ENCODE results near the gene ACVR1C.
"Not testable (repeated sequence)": the region's sequence is repeated elsewhere in the genome, so short reads cannot be mapped to it uniquely, and the experiment has no call there.

Gene ACVR1C

GRCh38 chr2:157572725-157573124 lies 55.9 kb downstream of the ACVR1C start:
- peak; percentile 8 for DNase-seq (ENCODE audit: low spot score)

- DNase-seq (ENCODE audit: low spot score) = not testable (repeated sequence)
These were observed 62.0 kb downstream of the ACVR1C start for GRCh38 chr2:157566623-157567022.

DNA sequence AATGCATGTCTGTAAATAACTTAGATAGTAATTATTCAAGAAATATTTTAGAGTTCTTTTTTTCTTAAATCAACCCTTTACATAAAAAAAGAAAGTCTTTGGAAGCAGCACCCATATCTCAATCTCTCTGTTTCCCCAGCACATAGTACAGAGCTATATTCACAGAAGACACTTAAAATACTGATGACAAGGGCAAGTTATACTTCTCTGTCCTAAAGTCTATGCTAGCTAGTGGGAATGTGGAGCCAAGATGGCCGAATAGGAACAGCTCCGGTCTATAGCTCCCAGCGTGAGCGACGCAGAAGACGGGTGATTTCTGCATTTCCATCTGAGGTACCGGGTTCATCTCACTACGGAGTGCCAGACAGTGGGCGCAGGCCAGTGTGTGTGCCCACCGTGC lies 62.6 kb downstream of the ACVR1C start:
- DNase-seq (ENCODE audit: low spot score) = not testable (repeated sequence)

GRCh38 chr2:157565550-157565949 lies 63.1 kb downstream of the ACVR1C start:
- no peak for DNase-seq (ENCODE audit: low spot score)

GRCh38 chr2:157559890-157560289 lies 68.8 kb downstream of the ACVR1C start:
- no peak for DNase-seq (ENCODE audit: low spot score)

DNA sequence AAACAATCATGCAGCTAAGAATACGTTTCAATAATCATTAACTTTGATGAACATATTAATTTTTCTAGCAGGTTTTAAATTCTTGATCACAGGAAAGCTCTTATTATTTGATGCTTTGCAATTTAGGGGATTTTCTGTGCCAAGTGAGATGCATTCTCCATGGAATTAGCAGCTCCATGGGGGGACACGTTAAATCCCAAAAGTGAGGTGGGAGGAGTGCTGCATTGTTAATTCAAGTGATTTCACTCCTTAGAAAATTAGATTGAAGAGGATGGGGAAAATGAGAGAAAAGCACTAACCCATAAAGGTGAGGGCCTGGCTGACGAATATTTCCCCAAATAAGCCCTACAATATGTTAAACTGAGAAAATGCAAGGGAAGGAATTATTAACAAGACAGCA lies 69.2 kb downstream of the ACVR1C start:
- no peak for DNase-seq (ENCODE audit: low spot score)

- no peak for DNase-seq (ENCODE audit: low spot score)
These were observed 69.6 kb downstream of the ACVR1C start for GRCh38 chr2:157559061-157559460.

DNA sequence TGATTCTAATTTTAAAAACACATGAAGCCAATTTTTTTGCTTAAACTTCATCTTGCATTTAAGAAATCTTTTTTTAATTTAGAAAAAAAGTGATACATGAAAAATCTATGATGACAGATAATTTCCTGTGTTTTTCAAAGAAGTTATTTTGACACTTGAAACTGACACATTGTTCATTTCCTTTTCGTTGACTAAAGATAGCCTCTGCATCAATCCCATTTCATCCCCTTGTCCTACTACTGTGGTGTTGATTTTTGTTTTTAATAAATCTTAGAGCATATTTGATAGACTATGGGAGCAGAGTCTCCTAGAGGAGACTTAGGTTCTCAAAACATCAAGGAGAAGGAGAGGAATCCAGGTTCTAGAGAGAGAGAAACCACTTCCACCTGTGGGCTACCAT lies 70.9 kb downstream of the ACVR1C start:
- no peak for DNase-seq (ENCODE audit: low spot score)

DNA sequence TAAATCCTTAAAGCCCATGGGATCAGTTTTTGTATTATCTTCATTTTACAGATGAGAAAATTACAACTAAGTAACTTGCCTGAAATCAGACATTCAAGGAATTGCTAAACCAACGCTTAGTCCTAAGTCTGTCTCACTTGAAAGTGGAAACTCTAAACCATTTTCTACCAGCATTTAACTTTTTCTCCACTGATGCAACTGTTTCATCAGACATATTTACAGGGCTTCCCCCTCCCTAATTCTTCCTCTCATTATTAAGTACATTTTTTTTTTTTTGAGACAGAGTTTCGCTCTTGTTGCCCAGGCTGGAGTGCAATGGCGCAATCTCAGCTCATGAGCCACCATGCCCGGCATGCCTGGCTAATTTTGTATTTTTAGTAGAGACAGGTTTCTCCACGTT lies 88.6 kb downstream of the ACVR1C start:
- no peak for DNase-seq (ENCODE audit: low spot score)

DNA sequence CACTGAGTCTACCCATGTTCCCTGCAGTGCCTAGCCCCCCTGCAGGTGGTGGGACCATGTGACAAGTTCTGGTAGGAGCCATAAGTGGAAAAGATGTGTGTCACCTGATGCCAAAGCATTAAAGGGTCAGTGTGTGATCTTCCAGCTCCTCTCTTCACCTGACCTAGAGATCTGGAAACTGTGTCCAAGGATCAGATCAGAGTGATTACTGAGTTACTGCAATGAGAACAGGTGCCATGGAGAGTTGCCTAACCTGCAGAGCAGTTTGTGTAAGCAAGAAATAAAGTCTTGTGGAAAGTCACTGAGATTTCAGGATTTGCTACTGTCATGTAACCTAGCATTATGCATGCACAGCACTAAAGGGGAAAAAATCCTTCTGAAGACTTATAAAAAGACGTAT lies 90.6 kb downstream of the ACVR1C start:
- DNase-seq (ENCODE audit: low spot score) = no peak

- DNase-seq (ENCODE audit: low spot score) = no peak
These were observed 91.8 kb downstream of the ACVR1C start for GRCh38 chr2:157536815-157537214.

- no peak for DNase-seq (ENCODE audit: low spot score)
These were observed 99.5 kb downstream of the ACVR1C start for GRCh38 chr2:157528963-157529751.

- no peak for DNase-seq (ENCODE audit: low spot score)
These were observed 102.6 kb downstream of the ACVR1C start for GRCh38 chr2:157526070-157526469.

GRCh38 chr2:157523270-157524247 lies 105.1 kb downstream of the ACVR1C start:
- DNase-seq (ENCODE audit: low spot score) = no peak

DNA sequence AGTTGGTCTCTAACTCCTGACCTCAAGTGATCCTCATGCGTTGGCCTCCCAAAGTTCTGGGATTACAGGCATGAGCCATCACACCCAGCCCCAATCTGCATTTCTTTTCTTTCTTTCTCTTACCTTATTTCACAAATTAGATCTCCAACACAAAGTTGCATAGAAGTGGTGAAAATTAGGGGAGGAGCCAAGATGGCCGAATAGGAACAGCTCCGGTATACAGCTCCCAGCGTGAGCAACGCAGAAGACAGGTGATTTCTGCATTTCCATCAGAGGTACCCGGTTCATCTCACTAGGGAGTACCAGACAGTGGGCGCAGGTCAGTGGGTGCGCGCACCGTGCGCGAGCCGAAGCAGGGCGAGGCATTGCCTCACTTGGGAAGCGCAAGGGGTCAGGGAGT lies 113.7 kb downstream of the ACVR1C start:
- DNase-seq (ENCODE audit: low spot score) = not testable (repeated sequence)

DNA sequence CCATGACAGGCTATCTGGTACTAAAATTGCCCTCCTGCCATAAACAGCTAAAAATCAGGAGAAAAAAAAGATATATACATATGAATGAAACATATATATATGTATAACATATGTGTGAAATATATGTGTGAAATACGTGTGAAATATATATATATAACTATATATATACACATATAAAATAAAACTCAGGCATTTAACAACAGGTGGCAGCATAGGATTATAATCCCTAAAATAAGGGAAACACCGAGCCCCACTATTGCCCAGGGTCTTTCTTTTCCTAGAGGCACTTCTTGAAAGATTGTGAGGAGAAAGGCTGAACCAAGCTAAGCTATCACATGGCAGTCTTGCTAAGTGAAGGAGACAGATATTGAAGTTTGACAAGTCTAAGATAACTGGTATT lies 118.9 kb downstream of the ACVR1C start:
- DNase-seq (ENCODE audit: low spot score) = no peak

- DNase-seq (ENCODE audit: low spot score) = no peak
These were observed 120.0 kb downstream of the ACVR1C start for GRCh38 chr2:157508676-157509075.

GRCh38 chr2:157506586-157506985 lies 122.1 kb downstream of the ACVR1C start:
- no peak for DNase-seq (ENCODE audit: low spot score)

DNA sequence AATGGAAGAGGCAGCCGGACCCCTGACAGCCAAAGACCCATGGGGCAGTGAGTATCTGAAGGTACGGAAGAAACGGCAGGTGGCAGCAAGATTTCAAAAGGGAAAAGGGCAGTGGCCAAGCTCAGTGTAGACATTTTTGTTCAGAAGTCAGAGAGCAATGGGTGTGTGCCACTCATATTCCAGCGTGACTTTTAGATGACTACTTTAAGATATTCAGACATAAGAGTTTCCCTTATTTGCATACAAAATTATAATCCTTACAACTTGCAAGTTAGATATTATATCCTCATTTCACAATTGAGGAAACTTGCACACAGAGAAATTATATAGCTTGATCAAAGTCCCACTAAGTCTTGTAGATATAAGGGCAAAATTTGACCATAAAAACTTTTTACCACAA lies 124.0 kb downstream of the ACVR1C start:
- DNase-seq (ENCODE audit: low spot score) = no peak

GRCh38 chr2:157501026-157501425 lies 127.6 kb downstream of the ACVR1C start:
- DNase-seq (ENCODE audit: low spot score) = no peak

- DNase-seq (ENCODE audit: low spot score) = no peak
These were observed 128.3 kb downstream of the ACVR1C start for GRCh38 chr2:157500334-157500733.

DNA sequence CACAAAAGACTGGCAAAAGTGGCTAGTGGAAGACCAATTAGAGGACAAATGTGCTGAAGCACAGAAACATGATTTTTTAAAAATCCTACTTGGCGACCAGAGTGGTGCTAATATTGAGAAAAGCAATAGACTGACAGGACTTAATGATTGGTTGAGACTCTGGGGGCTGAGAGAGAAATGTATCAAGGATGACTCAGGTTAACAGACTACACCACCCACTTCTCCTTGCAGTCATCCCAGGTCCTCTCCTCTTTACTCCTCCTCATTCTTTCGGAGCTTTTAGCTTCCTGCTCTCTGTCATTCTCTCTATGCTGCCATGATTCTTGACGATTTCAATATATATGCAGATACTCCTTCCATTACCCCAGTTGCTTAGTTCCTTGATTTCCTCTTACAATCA lies 130.2 kb downstream of the ACVR1C start:
- DNase-seq (ENCODE audit: low spot score) = no peak
